Keratinocyte (primary cell): Measurements from ENCODE around the gene HAX1.

Source experiments
- CTCF ChIP-seq, 3 experiments: IDR thresholded peaks in 1 of 3; conservative IDR thresholded peaks in 1 of 3; optimal IDR thresholded peaks in 1 of 3; 2 replicates in 2 of 3; 3 replicates in 1 of 3; pipeline versions ENCODE3 to v1.5.1; 2011; ENCODE audit warnings: low read length in 3 of 3, mild to moderate bottlenecking in 3 of 3, moderate library complexity in 2 of 3, control low read depth in 1 of 3, inconsistent platforms in 1 of 3; ENCODE audit not compliant: insufficient read depth in 2 of 3; ENCODE audit errors: extremely low read depth in 1 of 3
- EZH2 ChIP-seq: IDR thresholded peaks from one replicate; pipeline ENCODE4 v1.6.1; 2012; ENCODE audit warnings: inconsistent platforms, mild to moderate bottlenecking, low read length, moderate library complexity

- TF ChIP-seq EZH2, result no peak
- no peak for TF ChIP-seq CTCF (optimal IDR thresholded peaks at IDR 0.05 in 1 of 3, IDR thresholded peaks at IDR 0.05 in 1 of 3, conservative IDR thresholded peaks at IDR 0.05 in 1 of 3; ENCODE audit: extremely low read depth in 1 of 3, insufficient read depth in 2 of 3, low read length in 3 of 3)
These were observed 8.7 kb upstream of the HAX1 start for GRCh38 chr1:154263465-154264332.
